ENCODE data around the gene IFT122.

IFT122 gene

DNA sequence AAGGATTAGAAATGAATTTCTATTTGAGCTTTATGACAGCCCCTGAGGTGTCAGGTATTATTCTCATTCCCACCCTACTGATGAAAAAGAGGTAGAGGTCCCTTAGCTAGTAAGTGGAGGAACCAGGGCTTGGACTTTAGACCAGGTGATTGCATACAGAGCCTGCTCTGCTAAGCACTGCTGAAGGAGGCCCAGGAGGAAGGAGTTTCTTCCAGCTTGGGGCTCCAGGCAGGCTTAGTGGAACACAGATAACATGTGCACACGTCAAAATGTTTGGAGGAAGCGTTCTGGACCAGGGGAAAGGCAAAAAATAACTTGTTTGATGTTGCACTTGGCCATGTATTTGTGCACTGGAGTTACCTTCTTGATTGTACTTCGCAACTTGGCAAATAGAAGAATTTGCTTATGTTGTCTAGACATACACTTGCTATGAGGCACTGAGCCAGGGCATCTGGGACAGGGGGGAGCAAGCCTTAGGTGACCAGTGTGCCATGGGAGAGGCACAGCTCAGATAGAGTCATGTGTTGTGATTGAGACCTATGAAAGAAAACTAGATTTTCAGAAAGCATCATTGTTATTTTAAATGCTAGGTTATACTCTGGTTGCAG, 22.4 kb downstream of the IFT122 start:
- TF ChIP-seq, protein P1, sequence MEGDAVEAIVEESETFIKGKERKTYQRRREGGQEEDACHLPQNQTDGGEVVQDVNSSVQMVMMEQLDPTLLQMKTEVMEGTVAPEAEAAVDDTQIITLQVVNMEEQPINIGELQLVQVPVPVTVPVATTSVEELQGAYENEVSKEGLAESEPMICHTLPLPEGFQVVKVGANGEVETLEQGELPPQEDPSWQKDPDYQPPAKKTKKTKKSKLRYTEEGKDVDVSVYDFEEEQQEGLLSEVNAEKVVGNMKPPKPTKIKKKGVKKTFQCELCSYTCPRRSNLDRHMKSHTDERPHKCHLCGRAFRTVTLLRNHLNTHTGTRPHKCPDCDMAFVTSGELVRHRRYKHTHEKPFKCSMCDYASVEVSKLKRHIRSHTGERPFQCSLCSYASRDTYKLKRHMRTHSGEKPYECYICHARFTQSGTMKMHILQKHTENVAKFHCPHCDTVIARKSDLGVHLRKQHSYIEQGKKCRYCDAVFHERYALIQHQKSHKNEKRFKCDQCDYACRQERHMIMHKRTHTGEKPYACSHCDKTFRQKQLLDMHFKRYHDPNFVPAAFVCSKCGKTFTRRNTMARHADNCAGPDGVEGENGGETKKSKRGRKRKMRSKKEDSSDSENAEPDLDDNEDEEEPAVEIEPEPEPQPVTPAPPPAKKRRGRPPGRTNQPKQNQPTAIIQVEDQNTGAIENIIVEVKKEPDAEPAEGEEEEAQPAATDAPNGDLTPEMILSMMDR (IDR thresholded peaks at IDR 0.05; ENCODE audit: low read depth, low read length) = no peak
- H3K36me3 ChIP-seq = 0 out of 2 replicates have a peak, but pooled peaks cover 3% of the 10 kb centered on the region
- no peak for DNase-seq

DNA sequence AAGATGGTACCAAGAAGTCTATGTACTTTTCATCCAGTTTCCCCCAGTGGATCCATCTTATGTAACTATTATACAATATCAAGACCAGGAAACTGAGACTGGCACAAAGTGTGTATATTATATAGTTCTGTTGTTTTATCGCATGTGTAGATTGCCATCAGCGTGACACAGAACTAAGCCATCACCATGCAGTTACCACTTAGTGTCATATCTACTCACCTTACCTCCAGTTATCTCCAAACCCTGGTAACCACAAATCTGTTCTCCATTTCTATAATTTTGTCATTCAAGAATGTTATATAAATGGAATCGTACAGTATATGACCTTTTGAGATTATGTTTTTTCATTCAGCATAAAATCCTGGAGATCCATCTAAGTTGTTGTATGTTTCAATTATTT, 23.1 kb downstream of the IFT122 start:
- H3K36me3 ChIP-seq = 0 out of 2 replicates have a peak, but pooled peaks cover 3% of the 10 kb centered on the region
- H3K4me1 ChIP-seq = no peaks in the 10 kb centered on the region
- H3K27me3 ChIP-seq = no peaks in the 10 kb centered on the region
- H3K9me3 ChIP-seq = no peaks in the 10 kb centered on the region
- DNase-seq = no peak
- H3K4me3 ChIP-seq (ENCODE audit: low read depth, low read length) = no peak overlapping the region
- TF ChIP-seq, protein P1 (IDR thresholded peaks at IDR 0.05; ENCODE audit: low read depth, low read length) = no peak

More for the DNA sequence above, 22.4 kb downstream of the IFT122 start:
- Histone ChIP-seq H3K9me3 (no peaks in the 10 kb centered on the region), H3K4me3 (ENCODE audit: low read depth, low read length) (no peak overlapping the region), H3K27me3 (no peaks in the 10 kb centered on the region), H3K4me1 (no peaks in the 10 kb centered on the region)

DNA sequence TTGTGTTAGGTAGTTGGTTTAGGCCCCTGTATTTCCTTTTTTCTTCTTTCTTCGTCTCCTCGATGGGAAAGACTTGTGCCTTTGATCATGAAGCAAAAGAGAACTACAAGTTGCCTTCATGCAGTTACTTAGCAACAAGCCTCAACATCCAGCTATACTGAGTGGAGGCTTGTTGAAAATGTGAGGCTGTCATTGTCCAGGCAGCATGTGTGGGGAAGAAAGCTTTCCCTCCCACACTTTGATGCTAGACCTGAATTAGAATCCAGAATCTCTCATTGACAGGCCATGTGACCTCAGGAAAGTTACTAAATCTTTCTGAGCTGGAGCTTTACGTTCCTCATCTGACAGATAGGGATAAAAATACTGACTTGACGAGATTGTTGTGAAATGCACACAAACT, 23.7 kb downstream of the IFT122 start:
- TF ChIP-seq, protein P1 (IDR thresholded peaks at IDR 0.05; ENCODE audit: low read depth, low read length) = no peak
- H3K4me3 ChIP-seq (ENCODE audit: low read depth, low read length) = no peak overlapping the region
- no peaks in the 10 kb centered on the region for H3K9me3 ChIP-seq
- 0 out of 2 replicates have a peak, but pooled peaks cover 3% of the 10 kb centered on the region for H3K36me3 ChIP-seq
- H3K27me3 ChIP-seq = no peaks in the 10 kb centered on the region
- no peak for DNase-seq
- H3K4me1 ChIP-seq = no peaks in the 10 kb centered on the region

DNA sequence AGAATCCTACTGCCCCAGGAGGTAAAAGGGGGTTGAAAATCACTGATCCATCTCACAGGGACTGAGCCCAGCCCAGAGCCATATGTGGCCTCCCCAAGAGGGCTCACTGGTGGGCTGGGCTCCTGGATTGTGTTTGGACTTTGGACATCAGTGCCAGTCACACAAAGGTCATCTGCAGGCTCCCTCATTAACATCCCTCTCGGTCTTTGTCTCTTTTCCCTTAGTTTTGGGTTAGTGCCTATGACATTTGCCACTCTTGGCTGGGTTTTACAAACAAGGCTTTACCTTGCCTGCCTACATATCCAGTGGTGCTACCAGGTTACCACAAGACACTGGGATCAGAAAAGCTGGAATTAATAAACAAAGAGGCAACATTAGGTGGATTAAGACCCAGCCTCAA, 27.9 kb downstream of the IFT122 start:
- Histone ChIP-seq H3K27me3 (no peaks in the 10 kb centered on the region), H3K36me3 (0 out of 2 replicates have a peak, but pooled peaks cover 3% of the 10 kb centered on the region), H3K4me3 (ENCODE audit: low read depth, low read length) (no peak overlapping the region), H3K9me3 (no peaks in the 10 kb centered on the region), H3K4me1 (no peaks in the 10 kb centered on the region)
- no peak for DNase-seq
- TF ChIP-seq, protein P1 (IDR thresholded peaks at IDR 0.05; ENCODE audit: low read depth, low read length) = no peak

DNA sequence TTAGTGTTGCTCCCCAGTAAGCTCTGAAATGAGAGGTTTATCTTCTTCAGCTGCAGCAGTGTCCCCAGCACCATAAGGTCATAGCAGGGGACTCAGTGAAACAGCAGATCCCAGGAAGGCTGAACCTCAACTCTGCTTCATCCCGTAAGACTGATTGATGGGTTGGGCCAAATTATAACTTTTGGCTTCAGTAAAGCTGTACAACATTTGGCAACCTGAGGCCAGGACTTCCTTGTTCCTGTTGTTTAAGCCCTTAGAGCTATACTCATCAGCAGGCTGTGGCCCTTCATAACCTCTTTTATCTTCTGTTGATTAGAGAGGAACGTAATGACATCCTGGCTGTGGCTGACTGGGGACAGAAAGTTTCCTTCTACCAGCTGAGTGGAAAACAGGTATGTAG, 29.0 kb downstream of the IFT122 start:
- Histone ChIP-seq H3K4me1 (no peaks in the 10 kb centered on the region), H3K27me3 (no peaks in the 10 kb centered on the region), H3K4me3 (ENCODE audit: low read depth, low read length) (no peak overlapping the region), H3K36me3 (0 out of 2 replicates have a peak, but pooled peaks cover 3% of the 10 kb centered on the region), H3K9me3 (no peaks in the 10 kb centered on the region)
- no peak for DNase-seq
- TF ChIP-seq, protein P1 (IDR thresholded peaks at IDR 0.05; ENCODE audit: low read depth, low read length) = no peak

DNA sequence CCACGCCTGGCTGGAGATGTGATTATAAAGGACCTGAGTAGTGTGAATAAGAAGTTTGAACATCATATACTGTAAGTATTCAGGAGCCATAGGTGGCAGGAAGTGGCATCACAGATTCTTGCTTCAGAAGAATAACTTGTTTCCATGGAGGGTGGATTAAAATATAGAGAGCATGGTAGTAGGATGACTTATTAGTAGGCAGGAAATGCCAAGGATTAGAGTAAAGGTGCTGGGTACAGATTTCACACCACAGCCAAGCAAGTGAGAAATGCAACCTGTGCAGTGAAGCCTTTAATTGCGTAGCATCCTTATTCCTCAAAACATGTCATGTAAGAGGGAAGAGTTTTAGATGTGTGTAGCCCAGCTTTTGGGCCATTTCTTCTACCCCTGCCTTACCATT, 30.8 kb downstream of the IFT122 start:
- DNase-seq = no peak
- Histone ChIP-seq H3K9me3 (no peaks in the 10 kb centered on the region), H3K27me3 (no peaks in the 10 kb centered on the region), H3K4me1 (no peaks in the 10 kb centered on the region), H3K36me3 (0 out of 2 replicates have a peak, but pooled peaks cover 3% of the 10 kb centered on the region), H3K4me3 (ENCODE audit: low read depth, low read length) (no peak overlapping the region)
- TF ChIP-seq, protein P1 (IDR thresholded peaks at IDR 0.05; ENCODE audit: low read depth, low read length) = no peak
